CD8-positive, alpha-beta memory T cell (primary cell): ENCODE data around the gene TBC1D9B. TPM values are rescaled to one million over a fixed set of nuclear protein-coding genes. Genes with fewer than 3 reads are reported as not detected.

Experiments
- CTCF ChIA-PET: fragments of 350-600 bp; sonication (Branson Sonifier 250); formaldehyde crosslinking; loops from one replicate; lab custom pipeline; 2021; ENCODE audit warnings: antibody characterized with exemption; lab: Charles Lee
- POLR2A ChIA-PET: fragments of 350-600 bp; sonication (Branson Sonifier 250); formaldehyde crosslinking; loops from one replicate; lab custom pipeline; 2021; ENCODE audit warnings: antibody characterized with exemption; lab: Charles Lee
- DNase-seq, 5 donors: peaks; one replicate each; pipeline versions ENCODE4 v3.0.0 to v3.0.0-alpha.2; 2020 to 2022; ENCODE audit warnings: mixed read lengths in 1 of 5
- H3K27ac ChIP-seq: one replicate; pipeline ENCODE4 v1.7.0; 2013; ENCODE audit warnings: low read depth, mild to moderate bottlenecking, low read length, moderate library complexity
- H3K27me3 ChIP-seq: 2 replicates; pipeline ENCODE4 v1.7.0; 2013; ENCODE audit warnings: low read length, mild to moderate bottlenecking; ENCODE audit not compliant: insufficient read depth, poor library complexity, severe bottlenecking
- H3K36me3 ChIP-seq: 2 replicates; pipeline ENCODE4 v1.7.0; 2013; ENCODE audit warnings: mild to moderate bottlenecking, low read length, moderate library complexity; ENCODE audit not compliant: insufficient read depth
- H3K4me1 ChIP-seq: 2 replicates; pipeline ENCODE4 v1.7.0; 2013; ENCODE audit warnings: mild to moderate bottlenecking, low read length, moderate library complexity; ENCODE audit not compliant: insufficient read depth
- H3K4me3 ChIP-seq: 2 replicates; pipeline ENCODE4 v1.7.0; 2013; ENCODE audit warnings: mild to moderate bottlenecking, low read length
- H3K9me3 ChIP-seq: 2 replicates; pipeline ENCODE4 v1.7.0; 2013; ENCODE audit warnings: mild to moderate bottlenecking, low read length
- H3K27ac Mint-ChIP-seq, 8 donors: one replicate each; pipeline ENCODE4 v1.8.0; 2020 to 2021; ENCODE audit warnings: mixed read lengths in 8 of 8, mild to moderate bottlenecking in 6 of 8, inconsistent platforms in 3 of 8, moderate library complexity in 3 of 8
- H3K27me3 Mint-ChIP-seq, 2 donors: one replicate each; pipeline ENCODE4 v1.8.0; 2020 to 2021; ENCODE audit warnings: mixed read lengths in 2 of 2, mild to moderate bottlenecking in 1 of 2, moderate library complexity in 1 of 2
- H3K36me3 Mint-ChIP-seq, 3 donors: one replicate each; pipeline ENCODE4 v1.8.0; 2020 to 2021; ENCODE audit warnings: mixed read lengths in 3 of 3, inconsistent platforms in 1 of 3, mild to moderate bottlenecking in 1 of 3
- H3K4me1 Mint-ChIP-seq, 3 donors: one replicate each; pipeline ENCODE4 v1.8.0; 2020 to 2021; ENCODE audit warnings: mixed read lengths in 3 of 3, inconsistent platforms in 1 of 3, mild to moderate bottlenecking in 1 of 3
- H3K4me3 Mint-ChIP-seq, 7 donors: one replicate each; pipeline ENCODE4 v1.8.0; 2020 to 2021; ENCODE audit warnings: mixed read lengths in 7 of 7, mild to moderate bottlenecking in 6 of 7, moderate library complexity in 4 of 7, inconsistent platforms in 2 of 7
- H3K9me3 Mint-ChIP-seq, 5 donors: one replicate each; pipeline ENCODE4 v1.8.0; 2020 to 2022; ENCODE audit warnings: mixed read lengths in 5 of 5, mild to moderate bottlenecking in 3 of 5, moderate library complexity in 2 of 5, inconsistent platforms in 1 of 5
- polyA plus RNA-seq: library from polyadenylated mRNA; unstranded; fragments of 300-500 nt; fragmentation: Illumina TruSeq; gene quantifications from one replicate; pipeline ENCODE4 v1.2.3, GENCODE V29; 2021
- total RNA-seq, 2 experiments: library from RNA; stranded (reverse); gene quantifications; one replicate each; pipeline ENCODE4 v1.2.3, GENCODE V29; 2021

Gene TBC1D9B
- total and polyA plus RNA-seq, 3 experiments from 2014 or later: 43.9 to 74.8 (median 73.7) TPM

- Mint-ChIP-seq H3K4me3 (no peak overlapping the region), H3K27ac (peak overlapping the region in 1 of 8 donors; percentile 60), H3K36me3 (peaks cover 0 to 4% (median 0%) of the 10 kb centered on the region in 3 donors), H3K27me3 (peaks cover 8 to 14% of the 10 kb centered on the region in 2 donors), H3K9me3 (no peaks in the 10 kb centered on the region), H3K4me1 (peaks cover 0 to 6% (median 6%) of the 10 kb centered on the region in 3 donors)
- Histone ChIP-seq H3K27ac (no peak overlapping the region), H3K4me1 (no peaks in the 10 kb centered on the region), H3K36me3 (no peaks in the 10 kb centered on the region), H3K4me3 (no peak overlapping the region), H3K9me3 (no peaks in the 10 kb centered on the region), H3K27me3 (no peaks in the 10 kb centered on the region)
- no peak for DNase-seq
- ChIA-PET POLR2A (no interaction called here), CTCF (interaction anchor here (0.9 to 1.6 kb wide), 2 partner anchors 112 to 146 kb away, joined by 3 read pairs; no protein-coding TSS in a partner anchor)
These were observed 6.5 kb upstream of the TBC1D9B start for GRCh38 chr5:179914032-179914755.

- ChIA-PET POLR2A (no interaction called here), CTCF (interaction anchor here (1.6 kb wide), 1 partner anchor 111 kb away, joined by 3 read pairs; no protein-coding TSS in a partner anchor)
- H3K27me3 ChIP-seq: no peaks in the 10 kb centered on the region
- H3K27ac ChIP-seq: no peak overlapping the region
- Mint-ChIP-seq H3K36me3 (peaks cover 0 to 4% (median 0%) of the 10 kb centered on the region in 3 donors), H3K4me3 (no peak overlapping the region), H3K27ac (no peak overlapping the region), H3K9me3 (no peaks in the 10 kb centered on the region), H3K4me1 (peaks cover 2 to 10% (median 6%) of the 10 kb centered on the region in 3 donors), H3K27me3 (peaks cover 8 to 14% of the 10 kb centered on the region in 2 donors)
- no peaks in the 10 kb centered on the region for H3K9me3 ChIP-seq
- H3K36me3 ChIP-seq: no peaks in the 10 kb centered on the region
- H3K4me1 ChIP-seq: peaks cover 2% of the 10 kb centered on the region
- H3K4me3 ChIP-seq: no peak overlapping the region
- DNase-seq: no peak
These were observed 5.8 kb upstream of the TBC1D9B start for GRCh38 chr5:179913461-179913860.

GRCh38 chr5:179912951-179913350, 5.3 kb upstream of the TBC1D9B start:
- DNase-seq: no peak
- Mint-ChIP-seq H3K4me1 (peaks cover 2 to 10% (median 6%) of the 10 kb centered on the region in 3 donors), H3K4me3 (no peak overlapping the region), H3K36me3 (peaks cover 0 to 4% (median 0%) of the 10 kb centered on the region in 3 donors), H3K27ac (peak overlapping the region in 1 of 8 donors; percentile 72), H3K27me3 (peaks cover 5 to 10% of the 10 kb centered on the region in 2 donors), H3K9me3 (no peaks in the 10 kb centered on the region)
- H3K27ac ChIP-seq: no peak overlapping the region
- H3K4me1 ChIP-seq: peaks cover 7% of the 10 kb centered on the region
- H3K27me3 ChIP-seq: no peaks in the 10 kb centered on the region
- POLR2A ChIA-PET: no interaction called here
- CTCF ChIA-PET: interaction anchor here (1.6 kb wide), 1 partner anchor 111 kb away, joined by 3 read pairs; no protein-coding TSS in a partner anchor
- H3K36me3 ChIP-seq: no peaks in the 10 kb centered on the region
- no peaks in the 10 kb centered on the region for H3K9me3 ChIP-seq
- H3K4me3 ChIP-seq: no peak overlapping the region

- Histone ChIP-seq H3K4me1 (peaks cover 7% of the 10 kb centered on the region), H3K27me3 (no peaks in the 10 kb centered on the region), H3K27ac (no peak overlapping the region), H3K9me3 (no peaks in the 10 kb centered on the region), H3K36me3 (no peaks in the 10 kb centered on the region), H3K4me3 (no peak overlapping the region)
- H3K9me3 Mint-ChIP-seq: no peaks in the 10 kb centered on the region
- CTCF ChIA-PET: no interaction called here
- H3K4me3 Mint-ChIP-seq: no peak overlapping the region
- no peak overlapping the region for H3K27ac Mint-ChIP-seq
- peaks cover 2 to 10% (median 6%) of the 10 kb centered on the region in 3 donors for H3K4me1 Mint-ChIP-seq
- peaks cover 0 to 4% (median 0%) of the 10 kb centered on the region in 3 donors for H3K36me3 Mint-ChIP-seq
- DNase-seq: no peak
- H3K27me3 Mint-ChIP-seq: peaks cover 4 to 8% of the 10 kb centered on the region in 2 donors
- POLR2A ChIA-PET: no interaction called here
These were observed 4.7 kb upstream of the TBC1D9B start for GRCh38 chr5:179912386-179912785.

- CTCF ChIA-PET: interaction anchor here (1.5 to 5.7 kb wide), 2 partner anchors 8 to 107 kb away, joined by 6 to 37 read pairs; no protein-coding TSS in a partner anchor
- Mint-ChIP-seq H3K4me3 (peak overlapping the region in 6 of 7 donors; percentile 5 to 86 (median 62)), H3K36me3 (peaks cover 0 to 10% (median 6%) of the 10 kb centered on the region in 3 donors), H3K27ac (peak overlapping the region in 2 of 8 donors; percentile 37 to 61), H3K4me1 (peaks cover 15 to 30% (median 16%) of the 10 kb centered on the region in 3 donors), H3K27me3 (no peaks in the 10 kb centered on the region), H3K9me3 (no peaks in the 10 kb centered on the region)
- Histone ChIP-seq H3K27ac (no peak overlapping the region), H3K4me1 (peaks cover 17% of the 10 kb centered on the region), H3K4me3 (no peak overlapping the region), H3K27me3 (no peaks in the 10 kb centered on the region), H3K9me3 (no peaks in the 10 kb centered on the region), H3K36me3 (no peaks in the 10 kb centered on the region)
- POLR2A ChIA-PET: interaction anchor here (0.6 kb wide), 1 partner anchor 197 kb away, joined by 4 read pairs; no protein-coding TSS in a partner anchor
- no peak for DNase-seq
These were observed 1.5 kb upstream of the TBC1D9B start for GRCh38 chr5:179909224-179909623.

- Histone ChIP-seq H3K27ac (no peak overlapping the region), H3K36me3 (no peaks in the 10 kb centered on the region), H3K9me3 (no peaks in the 10 kb centered on the region), H3K4me1 (peaks cover 17% of the 10 kb centered on the region), H3K27me3 (no peaks in the 10 kb centered on the region), H3K4me3 (no peak overlapping the region)
- H3K27me3 Mint-ChIP-seq: no peaks in the 10 kb centered on the region
- peaks cover 16 to 30% (median 16%) of the 10 kb centered on the region in 3 donors for H3K4me1 Mint-ChIP-seq
- peaks cover 0 to 15% (median 9%) of the 10 kb centered on the region in 3 donors for H3K36me3 Mint-ChIP-seq
- peak overlapping the region; percentile 59 to 91 (median 82) for H3K4me3 Mint-ChIP-seq
- POLR2A ChIA-PET: no interaction called here
- no peak for DNase-seq
- peak overlapping the region in 3 of 8 donors; percentile 9 to 77 (median 77) for H3K27ac Mint-ChIP-seq
- no peaks in the 10 kb centered on the region for H3K9me3 Mint-ChIP-seq
- CTCF ChIA-PET: interaction anchor here (0.6 to 5.7 kb wide), 12 partner anchors 8 to 176 kb away, joined by 3 to 37 read pairs (median 4); partner anchors contain the start of genes MAML1 and SQSTM1
These were observed 831 bp upstream of the TBC1D9B start for GRCh38 chr5:179908528-179908927.

GRCh38 chr5:179906795-179907555, 722 bp downstream of the TBC1D9B start:
- H3K27me3 ChIP-seq: no peaks in the 10 kb centered on the region
- H3K4me1 Mint-ChIP-seq: peaks cover 16 to 30% (median 17%) of the 10 kb centered on the region in 3 donors
- H3K36me3 ChIP-seq: no peaks in the 10 kb centered on the region
- ChIA-PET CTCF (interaction anchor here (0.8 to 5.7 kb wide), 6 partner anchors 95 to 144 kb away, joined by 3 to 37 read pairs (median 3); no protein-coding TSS in a partner anchor), POLR2A (interaction anchor here (0.8 kb wide), 1 partner anchor 87 kb away, joined by 3 read pairs; no protein-coding TSS in a partner anchor)
- H3K36me3 Mint-ChIP-seq: peaks cover 0 to 28% (median 12%) of the 10 kb centered on the region in 3 donors
- H3K27ac ChIP-seq: peak overlapping the region; percentile 51
- peak in 2 of 5 donors; percentile 13 to 32 for DNase-seq
- H3K9me3 Mint-ChIP-seq: no peaks in the 10 kb centered on the region
- H3K9me3 ChIP-seq: no peaks in the 10 kb centered on the region
- no peaks in the 10 kb centered on the region for H3K27me3 Mint-ChIP-seq
- peak overlapping the region in 7 of 8 donors; percentile 36 to 92 (median 74) for H3K27ac Mint-ChIP-seq
- peak overlapping the region; percentile 44 for H3K4me3 ChIP-seq
- H3K4me3 Mint-ChIP-seq: peak overlapping the region; percentile 81 to 96 (median 88)
- H3K4me1 ChIP-seq: peaks cover 17% of the 10 kb centered on the region
